ENCODE data around the gene CEP126. TPM values are rescaled to one million over a fixed set of nuclear protein-coding genes. Genes with fewer than 3 reads are reported as not detected.

Gene CEP126
- total and polyA plus RNA-seq, 2 experiments from 2014 or later = 1.4 to 2.3 TPM

DNA sequence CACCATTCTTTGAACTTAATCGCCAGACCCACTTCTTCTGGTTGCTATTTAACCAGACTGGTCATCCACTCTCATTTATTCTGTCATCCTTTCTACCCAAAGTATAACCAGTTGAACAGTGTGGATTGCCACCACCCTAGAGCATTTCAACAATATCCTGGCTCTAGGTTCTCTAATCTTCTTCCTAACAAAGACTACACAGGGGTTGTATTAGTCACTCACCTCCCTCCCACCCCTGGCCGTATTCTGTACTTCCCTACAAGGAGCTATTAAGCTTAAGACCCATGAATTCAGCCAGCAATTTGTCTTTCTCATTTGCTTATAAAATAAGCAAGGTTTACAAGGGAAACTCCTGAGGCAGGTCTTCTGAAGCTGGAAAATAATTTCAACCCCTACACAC lies 46.9 kb upstream of the CEP126 start:
- H3K4me2 ChIP-seq = no peak overlapping the region
- no peaks in the 10 kb centered on the region for H3K79me2 ChIP-seq (replicated peaks; ENCODE audit: insufficient read depth)
- H3F3A ChIP-seq (replicated peaks; ENCODE audit: low read depth) = no peaks in the 10 kb centered on the region
- H4K20me1 ChIP-seq (replicated peaks; ENCODE audit: insufficient read depth) = no peaks in the 10 kb centered on the region
- H2AFZ ChIP-seq = no peak overlapping the region
- H3K4me3 ChIP-seq = no peak overlapping the region
- peaks cover 12% of the 10 kb centered on the region; the same call in 1 of the 2 replicates for H3K9me2 ChIP-seq (ENCODE audit: insufficient read depth)
- Mint-ChIP-seq H3K27me3 (ENCODE audit: insufficient read depth, low read depth, poor library complexity) (peaks cover under 1% of the 10 kb centered on the region), H3K4me1 (peaks cover 3% of the 10 kb centered on the region), H3K36me3 (ENCODE audit: low read depth) (no peaks in the 10 kb centered on the region; the same call in 2 of the 3 replicates), H3K27ac (no peak overlapping the region), H3K4me3 (no peak overlapping the region), H3K9me3 (peaks cover 9% of the 10 kb centered on the region)
- no peaks in the 10 kb centered on the region for H3K4me1 ChIP-seq (ENCODE audit: insufficient read depth)
- H3K27ac ChIP-seq (ENCODE audit: low read depth) = no peak overlapping the region
- no peaks in the 10 kb centered on the region for H3K36me3 ChIP-seq (ENCODE audit: insufficient read depth)
- ATAC-seq (no peak), DNase-seq (ENCODE audit: low spot score) (no peak)
- no peaks in the 10 kb centered on the region for H3K27me3 ChIP-seq (ENCODE audit: insufficient read depth)
- no peak for TF ChIP-seq NANOG (IDR thresholded peaks at IDR 0.05; ENCODE audit: borderline replicate concordance)
- TF ChIP-seq, protein P1, sequence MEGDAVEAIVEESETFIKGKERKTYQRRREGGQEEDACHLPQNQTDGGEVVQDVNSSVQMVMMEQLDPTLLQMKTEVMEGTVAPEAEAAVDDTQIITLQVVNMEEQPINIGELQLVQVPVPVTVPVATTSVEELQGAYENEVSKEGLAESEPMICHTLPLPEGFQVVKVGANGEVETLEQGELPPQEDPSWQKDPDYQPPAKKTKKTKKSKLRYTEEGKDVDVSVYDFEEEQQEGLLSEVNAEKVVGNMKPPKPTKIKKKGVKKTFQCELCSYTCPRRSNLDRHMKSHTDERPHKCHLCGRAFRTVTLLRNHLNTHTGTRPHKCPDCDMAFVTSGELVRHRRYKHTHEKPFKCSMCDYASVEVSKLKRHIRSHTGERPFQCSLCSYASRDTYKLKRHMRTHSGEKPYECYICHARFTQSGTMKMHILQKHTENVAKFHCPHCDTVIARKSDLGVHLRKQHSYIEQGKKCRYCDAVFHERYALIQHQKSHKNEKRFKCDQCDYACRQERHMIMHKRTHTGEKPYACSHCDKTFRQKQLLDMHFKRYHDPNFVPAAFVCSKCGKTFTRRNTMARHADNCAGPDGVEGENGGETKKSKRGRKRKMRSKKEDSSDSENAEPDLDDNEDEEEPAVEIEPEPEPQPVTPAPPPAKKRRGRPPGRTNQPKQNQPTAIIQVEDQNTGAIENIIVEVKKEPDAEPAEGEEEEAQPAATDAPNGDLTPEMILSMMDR (conservative IDR thresholded peaks at IDR 0.05; ENCODE audit: low read depth in 2 of 2) = no peak
- TF ChIP-seq EZH2 (IDR thresholded peaks at IDR 0.05; ENCODE audit: low read depth, unreplicated experiment) = no peak
- TF ChIP-seq STAT1 (IDR thresholded peaks at IDR 0.05; ENCODE audit: unreplicated experiment) = no peak
- TF ChIP-seq, protein P2, sequence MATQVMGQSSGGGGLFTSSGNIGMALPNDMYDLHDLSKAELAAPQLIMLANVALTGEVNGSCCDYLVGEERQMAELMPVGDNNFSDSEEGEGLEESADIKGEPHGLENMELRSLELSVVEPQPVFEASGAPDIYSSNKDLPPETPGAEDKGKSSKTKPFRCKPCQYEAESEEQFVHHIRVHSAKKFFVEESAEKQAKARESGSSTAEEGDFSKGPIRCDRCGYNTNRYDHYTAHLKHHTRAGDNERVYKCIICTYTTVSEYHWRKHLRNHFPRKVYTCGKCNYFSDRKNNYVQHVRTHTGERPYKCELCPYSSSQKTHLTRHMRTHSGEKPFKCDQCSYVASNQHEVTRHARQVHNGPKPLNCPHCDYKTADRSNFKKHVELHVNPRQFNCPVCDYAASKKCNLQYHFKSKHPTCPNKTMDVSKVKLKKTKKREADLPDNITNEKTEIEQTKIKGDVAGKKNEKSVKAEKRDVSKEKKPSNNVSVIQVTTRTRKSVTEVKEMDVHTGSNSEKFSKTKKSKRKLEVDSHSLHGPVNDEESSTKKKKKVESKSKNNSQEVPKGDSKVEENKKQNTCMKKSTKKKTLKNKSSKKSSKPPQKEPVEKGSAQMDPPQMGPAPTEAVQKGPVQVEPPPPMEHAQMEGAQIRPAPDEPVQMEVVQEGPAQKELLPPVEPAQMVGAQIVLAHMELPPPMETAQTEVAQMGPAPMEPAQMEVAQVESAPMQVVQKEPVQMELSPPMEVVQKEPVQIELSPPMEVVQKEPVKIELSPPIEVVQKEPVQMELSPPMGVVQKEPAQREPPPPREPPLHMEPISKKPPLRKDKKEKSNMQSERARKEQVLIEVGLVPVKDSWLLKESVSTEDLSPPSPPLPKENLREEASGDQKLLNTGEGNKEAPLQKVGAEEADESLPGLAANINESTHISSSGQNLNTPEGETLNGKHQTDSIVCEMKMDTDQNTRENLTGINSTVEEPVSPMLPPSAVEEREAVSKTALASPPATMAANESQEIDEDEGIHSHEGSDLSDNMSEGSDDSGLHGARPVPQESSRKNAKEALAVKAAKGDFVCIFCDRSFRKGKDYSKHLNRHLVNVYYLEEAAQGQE (IDR thresholded peaks at IDR 0.05; ENCODE audit: unreplicated experiment) = no peak
- no peak for TF ChIP-seq ZNF114 (CRISPR knock-in tag; IDR thresholded peaks at IDR 0.05)
- no peak for TF ChIP-seq CREB1 (CRISPR knock-in tag; IDR thresholded peaks at IDR 0.05; ENCODE audit: low read depth)
- TF ChIP-seq, protein P3, sequence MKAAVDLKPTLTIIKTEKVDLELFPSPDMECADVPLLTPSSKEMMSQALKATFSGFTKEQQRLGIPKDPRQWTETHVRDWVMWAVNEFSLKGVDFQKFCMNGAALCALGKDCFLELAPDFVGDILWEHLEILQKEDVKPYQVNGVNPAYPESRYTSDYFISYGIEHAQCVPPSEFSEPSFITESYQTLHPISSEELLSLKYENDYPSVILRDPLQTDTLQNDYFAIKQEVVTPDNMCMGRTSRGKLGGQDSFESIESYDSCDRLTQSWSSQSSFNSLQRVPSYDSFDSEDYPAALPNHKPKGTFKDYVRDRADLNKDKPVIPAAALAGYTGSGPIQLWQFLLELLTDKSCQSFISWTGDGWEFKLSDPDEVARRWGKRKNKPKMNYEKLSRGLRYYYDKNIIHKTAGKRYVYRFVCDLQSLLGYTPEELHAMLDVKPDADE (IDR thresholded peaks at IDR 0.05) = no peak

DNA sequence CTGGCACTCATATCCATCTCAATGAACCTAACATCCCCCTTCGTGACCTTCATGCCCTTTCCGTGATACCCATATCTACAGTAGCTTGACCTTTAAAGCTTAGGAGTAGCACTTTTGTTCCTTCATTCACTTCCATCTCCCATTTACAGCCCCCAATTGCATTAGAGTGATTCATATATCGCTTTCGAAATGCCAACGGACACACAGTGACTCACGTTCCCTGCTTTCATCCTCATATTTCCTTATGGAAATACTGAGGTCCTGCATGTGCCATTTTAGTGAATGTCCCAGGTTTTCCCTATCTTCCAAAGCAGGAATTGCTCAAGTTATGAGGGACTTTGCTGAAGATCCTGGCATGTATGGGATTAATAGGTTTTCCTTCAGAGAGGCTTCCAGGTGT lies 44.3 kb upstream of the CEP126 start:
- Histone ChIP-seq H3K36me3 (ENCODE audit: insufficient read depth) (no peaks in the 10 kb centered on the region), H4K20me1 (replicated peaks; ENCODE audit: insufficient read depth) (no peaks in the 10 kb centered on the region), H2AFZ (peak overlapping the region; percentile 38; the same call in 1 of the 2 replicates), H3K4me2 (no peak overlapping the region), H3K9me2 (ENCODE audit: insufficient read depth) (peaks cover 12% of the 10 kb centered on the region; the same call in 1 of the 2 replicates), H3K79me2 (replicated peaks; ENCODE audit: insufficient read depth) (no peaks in the 10 kb centered on the region), H3F3A (replicated peaks; ENCODE audit: low read depth) (no peaks in the 10 kb centered on the region), H3K4me3 (no peak overlapping the region), H3K27me3 (ENCODE audit: insufficient read depth) (no peaks in the 10 kb centered on the region), H3K27ac (ENCODE audit: low read depth) (no peak overlapping the region), H3K4me1 (ENCODE audit: insufficient read depth) (no peaks in the 10 kb centered on the region)
- Mint-ChIP-seq H3K4me1 (peaks cover 3% of the 10 kb centered on the region), H3K27me3 (ENCODE audit: insufficient read depth, low read depth, poor library complexity) (peaks cover 2% of the 10 kb centered on the region), H3K9me3 (no peaks in the 10 kb centered on the region; the same call in 2 of the 3 replicates), H3K27ac (no peak overlapping the region), H3K36me3 (ENCODE audit: low read depth) (no peaks in the 10 kb centered on the region), H3K4me3 (no peak overlapping the region)
- DNase-seq (ENCODE audit: low spot score) = no peak
- ATAC-seq = no peak
- no peak for TF ChIP-seq STAT1 (IDR thresholded peaks at IDR 0.05; ENCODE audit: unreplicated experiment)
- TF ChIP-seq, protein P3 (IDR thresholded peaks at IDR 0.05) = no peak
- no peak for TF ChIP-seq POLR2AphosphoS5 (IDR thresholded peaks at IDR 0.05; ENCODE audit: low read depth)

All from GM23338 (cell line).